ENCODE results near the gene RRAS.

The RRAS gene

GRCh38 chr19:49658139-49658517 is 18.2 kb upstream of the RRAS start:
- Histone ChIP-seq H3K4me3 (replicated peaks; ENCODE audit: insufficient read depth, low read length) (no peak overlapping the region), H3K27me3 (ENCODE audit: insufficient read depth, poor library complexity, severe bottlenecking) (no peaks in the 10 kb centered on the region), H3K27ac (replicated peaks) (no peak overlapping the region)
- TF ChIP-seq GABPA (IDR thresholded peaks at IDR 0.05; ENCODE audit: low read depth) (no peak), CTCF (IDR thresholded peaks at IDR 0.05; ENCODE audit: insufficient read depth, low read length) (no peak)
- no peak for DNase-seq (ENCODE audit: low read depth in 1 of 2, low spot score in 1 of 2)

DNA sequence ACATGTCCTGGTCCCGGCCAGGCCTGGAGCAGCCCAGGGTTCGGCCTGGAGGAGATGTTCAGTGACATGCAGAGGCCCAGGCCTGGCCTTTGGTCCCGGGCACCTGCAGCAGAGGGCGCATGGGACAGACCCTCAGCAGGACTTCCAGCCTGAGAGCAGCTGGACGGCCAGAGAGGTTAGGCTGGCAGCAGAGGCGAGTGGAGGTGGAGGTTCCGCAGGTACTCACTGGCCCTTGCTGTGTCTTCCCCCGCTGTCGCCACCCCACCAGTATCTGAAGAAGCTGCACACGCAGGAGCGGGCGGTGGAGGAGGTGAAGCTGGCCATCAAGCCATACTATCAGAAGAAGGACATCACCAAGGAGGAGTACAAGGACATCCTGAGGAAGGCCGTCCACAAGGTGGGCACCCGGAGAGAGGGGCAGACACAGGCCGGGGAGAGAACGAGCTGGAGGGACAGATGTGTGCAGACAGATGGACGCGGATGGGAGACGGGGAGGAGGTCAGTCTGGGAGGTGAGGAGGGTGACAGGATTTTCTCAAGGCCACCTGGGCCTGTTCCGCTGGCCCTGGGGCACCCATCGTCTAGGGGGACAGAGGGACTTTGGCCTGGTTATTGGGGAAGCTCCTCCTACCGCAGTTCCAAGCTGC is 17.7 kb upstream of the RRAS start:
- TF ChIP-seq POLR2AphosphoS5 (IDR thresholded peaks at IDR 0.05; ENCODE audit: low read depth) (no peak), CTCF (IDR thresholded peaks at IDR 0.05; ENCODE audit: insufficient read depth, low read length) (no peak), GABPA (IDR thresholded peaks at IDR 0.05; ENCODE audit: low read depth) (no peak), SPI1 (IDR thresholded peaks at IDR 0.05; ENCODE audit: borderline replicate concordance, low read depth) (no peak), REST (IDR thresholded peaks at IDR 0.05; ENCODE audit: insufficient replicate concordance, low read depth) (no peak)
- Histone ChIP-seq H3K27ac (replicated peaks) (no peak overlapping the region), H3K4me3 (replicated peaks; ENCODE audit: insufficient read depth, low read length) (no peak overlapping the region), H3K27me3 (ENCODE audit: insufficient read depth, poor library complexity, severe bottlenecking) (no peaks in the 10 kb centered on the region)
- no peak for DNase-seq (ENCODE audit: low read depth in 1 of 2, low spot score in 1 of 2)

GRCh38 chr19:49656456-49657109 is 16.6 kb upstream of the RRAS start:
- no peaks in the 10 kb centered on the region for H3K27me3 ChIP-seq (ENCODE audit: insufficient read depth, poor library complexity, severe bottlenecking)
- H3K27ac ChIP-seq (replicated peaks) = no peak overlapping the region
- no peak for DNase-seq (ENCODE audit: low read depth in 1 of 2, low spot score in 1 of 2)
- TF ChIP-seq REST (IDR thresholded peaks at IDR 0.05; ENCODE audit: insufficient replicate concordance, low read depth) (no peak), POLR2AphosphoS5 (IDR thresholded peaks at IDR 0.05; ENCODE audit: low read depth) (no peak), CTCF (IDR thresholded peaks at IDR 0.05; ENCODE audit: insufficient read depth, low read length) (no peak), GABPA (IDR thresholded peaks at IDR 0.05; ENCODE audit: low read depth) (no peak), SPI1 (IDR thresholded peaks at IDR 0.05; ENCODE audit: borderline replicate concordance, low read depth) (no peak)
- no peak overlapping the region for H3K4me3 ChIP-seq (replicated peaks; ENCODE audit: insufficient read depth, low read length)
